WTC11 (cell line): ENCODE results near the gene NEAT1. TPM values are rescaled to one million over a fixed set of nuclear protein-coding genes. Genes with fewer than 3 reads are reported as not detected.

Source experiments
- ATAC-seq: fragments of 200-7000 bp; cut with Tn5 transposase; 2 replicates; pipeline ENCODE4 v1.10.0; 2021; ENCODE audit warnings: mild to moderate bottlenecking, moderate library complexity
- CTCF ChIA-PET: fragments of 300-600 bp; sonication (Branson Sonifier 250); formaldehyde crosslinking; loops from one replicate; lab custom pipeline; 2021; ENCODE audit warnings: antibody characterized with exemption; lab: Charles Lee
- POLR2A ChIA-PET: fragments of 350-600 bp; sonication (Branson Sonifier 250); formaldehyde crosslinking; loops from one replicate; lab custom pipeline; 2021; ENCODE audit warnings: antibody characterized with exemption; lab: Charles Lee
- DNase-seq: peaks from one replicate; pipeline ENCODE4 v3.0.0; 2021; ENCODE audit warnings: low spot score
- H3K27ac Mint-ChIP-seq: 2 replicates; pipeline ENCODE4 v1.8.0; 2021; ENCODE audit warnings: mixed read lengths
- H3K27me3 Mint-ChIP-seq: 2 replicates; pipeline ENCODE4 v1.8.0; 2021; ENCODE audit warnings: low read depth, mild to moderate bottlenecking, moderate library complexity, mixed read lengths
- H3K36me3 Mint-ChIP-seq: 2 replicates; pipeline ENCODE4 v1.8.0; 2021; ENCODE audit warnings: mixed read lengths
- H3K4me1 Mint-ChIP-seq: 2 replicates; pipeline ENCODE4 v1.8.0; 2022; ENCODE audit warnings: mixed read lengths
- H3K4me3 Mint-ChIP-seq: 2 replicates; pipeline ENCODE4 v1.8.0; 2021; ENCODE audit warnings: mild to moderate bottlenecking, moderate library complexity, mixed read lengths
- H3K9me3 Mint-ChIP-seq: 2 replicates; pipeline ENCODE4 v1.8.0; 2021; ENCODE audit warnings: mixed read lengths
- ARID4B ChIP-seq: sonication (generic); formaldehyde crosslinking; IDR thresholded peaks from 2 replicates; pipeline ENCODE4 v1.8.0; 2023; ENCODE audit warnings: missing genetic modification reagents, mild to moderate bottlenecking, borderline replicate concordance
- ATF6 ChIP-seq: sonication (generic); formaldehyde crosslinking; IDR thresholded peaks from 2 replicates; pipeline ENCODE4 v1.8.1; 2023; ENCODE audit warnings: mild to moderate bottlenecking, missing genetic modification reagents
- CBFB ChIP-seq: sonication (generic); formaldehyde crosslinking; IDR thresholded peaks from 2 replicates; pipeline ENCODE4 v1.8.1; 2022; ENCODE audit warnings: mild to moderate bottlenecking, low read depth, missing genetic modification reagents
- CREB1 ChIP-seq: sonication (generic); formaldehyde crosslinking; IDR thresholded peaks from 2 replicates; pipeline ENCODE4 v1.8.0; 2023; ENCODE audit warnings: mild to moderate bottlenecking, missing genetic modification reagents
- EMX1 ChIP-seq: fragments of 250-450 bp; sonication (Bioruptor Pico); IDR thresholded peaks from 2 replicates; pipeline ENCODE4 v1.8.0; 2021; ENCODE audit warnings: mild to moderate bottlenecking
- FOXK1 ChIP-seq: sonication (generic); formaldehyde crosslinking; IDR thresholded peaks from 2 replicates; pipeline ENCODE4 v1.8.0; 2022; ENCODE audit warnings: mild to moderate bottlenecking, moderate library complexity, missing genetic modification reagents
- FOXP1 ChIP-seq: sonication (generic); formaldehyde crosslinking; IDR thresholded peaks from 2 replicates; pipeline ENCODE4 v1.8.0; 2022; ENCODE audit warnings: missing genetic modification reagents, mild to moderate bottlenecking, moderate library complexity, borderline replicate concordance
- HMGA2 ChIP-seq: fragments of 250-450 bp; sonication (Bioruptor Pico); IDR thresholded peaks from 2 replicates; pipeline ENCODE4 v1.4.0; 2021; ENCODE audit warnings: mild to moderate bottlenecking, moderate library complexity
- MYBL2 ChIP-seq: sonication (generic); formaldehyde crosslinking; IDR thresholded peaks from 2 replicates; pipeline ENCODE4 v1.8.1; 2023; ENCODE audit warnings: mild to moderate bottlenecking, moderate library complexity, missing genetic modification reagents
- NR1H2 ChIP-seq: sonication (generic); formaldehyde crosslinking; IDR thresholded peaks from 2 replicates; pipeline ENCODE4 v1.9.0; 2021; ENCODE audit warnings: mild to moderate bottlenecking, moderate library complexity, missing genetic modification reagents
- NR3C1 ChIP-seq: sonication (generic); formaldehyde crosslinking; conservative IDR thresholded peaks from 2 replicates; pipeline ENCODE4 v1.8.1; 2023; ENCODE audit warnings: low read depth, mild to moderate bottlenecking, missing genetic modification reagents
- OVOL2 ChIP-seq: fragments of 250-450 bp; sonication (Bioruptor Pico); IDR thresholded peaks from 2 replicates; pipeline ENCODE4 v1.9.0; 2021; ENCODE audit warnings: mild to moderate bottlenecking, borderline replicate concordance
- PREB ChIP-seq: sonication (generic); formaldehyde crosslinking; IDR thresholded peaks from 2 replicates; pipeline ENCODE4 v1.8.1; 2022; ENCODE audit warnings: mild to moderate bottlenecking, missing genetic modification reagents, moderate library complexity, borderline replicate concordance
- RORB ChIP-seq: fragments of 250-450 bp; sonication (Bioruptor Pico); IDR thresholded peaks from 2 replicates; pipeline ENCODE4 v1.9.0; 2021; ENCODE audit warnings: mild to moderate bottlenecking
- SMAD3 ChIP-seq: sonication (generic); formaldehyde crosslinking; IDR thresholded peaks from 2 replicates; pipeline ENCODE4 v1.8.0; 2022; ENCODE audit warnings: missing genetic modification reagents, mild to moderate bottlenecking, borderline replicate concordance
- SMAD4 ChIP-seq: sonication (generic); formaldehyde crosslinking; IDR thresholded peaks from 2 replicates; pipeline ENCODE4 v1.8.0; 2022; ENCODE audit warnings: mild to moderate bottlenecking, missing genetic modification reagents
- ZBTB43 ChIP-seq: sonication (generic); formaldehyde crosslinking; IDR thresholded peaks from 2 replicates; pipeline ENCODE4 v1.8.1; 2023; ENCODE audit warnings: mild to moderate bottlenecking, missing genetic modification reagents
- ZNF263 ChIP-seq: sonication (generic); formaldehyde crosslinking; IDR thresholded peaks from 2 replicates; pipeline ENCODE4 v1.8.1; 2022; ENCODE audit warnings: low read depth, mild to moderate bottlenecking, moderate library complexity, missing genetic modification reagents
- ZNF416 ChIP-seq: fragments of 250-450 bp; sonication (Bioruptor Pico); IDR thresholded peaks from 2 replicates; pipeline ENCODE4 v1.9.0; 2021; ENCODE audit warnings: mild to moderate bottlenecking, inconsistent platforms
- ZNF423 ChIP-seq: fragments of 250-450 bp; sonication (Bioruptor Pico); IDR thresholded peaks from 2 replicates; pipeline ENCODE4 v2.1.2; 2022; ENCODE audit warnings: mild to moderate bottlenecking, moderate library complexity
- ZNF532 ChIP-seq: fragments of 250-450 bp; sonication (Bioruptor Pico); IDR thresholded peaks from 2 replicates; pipeline ENCODE4 v1.9.0; 2021; ENCODE audit warnings: mild to moderate bottlenecking, borderline replicate concordance
- ZSCAN18 ChIP-seq: fragments of 250-450 bp; sonication (Bioruptor Pico); IDR thresholded peaks from 2 replicates; pipeline ENCODE4 v2.1.2; 2022; ENCODE audit warnings: mild to moderate bottlenecking, moderate library complexity
- total RNA-seq: library from RNA; stranded (reverse); gene quantifications from 3 replicates; pipeline ENCODE4 v1.2.3, GENCODE V29; 2021

NEAT1 gene
- total RNA-seq, 1 experiment from 2014 or later = 38.1 TPM

- TF ChIP-seq ARID4B (no peak), FOXP1 (CRISPR knock-in tag) (no peak), ZNF423 (CRISPR knock-in tag) (no peak), CREB1 (CRISPR knock-in tag) (no peak), FOXK1 (no peak), ZSCAN18 (CRISPR knock-in tag) (no peak), SMAD3 (CRISPR knock-in tag) (no peak), MYBL2 (no peak), EMX1 (CRISPR knock-in tag) (no peak), PREB (CRISPR knock-in tag) (no peak), NR1H2 (no peak), ZBTB43 (CRISPR knock-in tag) (no peak), SMAD4 (CRISPR knock-in tag) (no peak), RORB (no peak)
These were observed 11.6 kb downstream of the NEAT1 start (continued) for GRCh38 chr11:65434057-65434666.

GRCh38 chr11:65434667-65435410 lies 12.2 kb downstream of the NEAT1 start:
- DNase-seq = no peak
- ChIA-PET CTCF (interaction anchor here (0.6 kb wide), 1 partner anchor 21 kb away, joined by 3 read pairs; no protein-coding TSS in a partner anchor), POLR2A (no interaction called here)
- no peak overlapping the region for H3K4me3 Mint-ChIP-seq
- no peak for ATAC-seq
- H3K27ac Mint-ChIP-seq = no peak overlapping the region
- H3K9me3 Mint-ChIP-seq = no peaks in the 10 kb centered on the region
- H3K4me1 Mint-ChIP-seq = peaks cover 7% of the 10 kb centered on the region
- no peaks in the 10 kb centered on the region for H3K36me3 Mint-ChIP-seq
- H3K27me3 Mint-ChIP-seq = no peaks in the 10 kb centered on the region
- no peak for TF ChIP-seq NR3C1 (CRISPR knock-in tag)
- TF ChIP-seq ZNF416 (CRISPR knock-in tag) = no peak
- no peak for TF ChIP-seq HMGA2 (CRISPR knock-in tag)
- no peak for TF ChIP-seq ZNF263
- no peak for TF ChIP-seq ZNF532 (CRISPR knock-in tag)
- TF ChIP-seq ATF6 (CRISPR knock-in tag) = no peak
- TF ChIP-seq OVOL2 (CRISPR knock-in tag) = no peak
- TF ChIP-seq CBFB (CRISPR knock-in tag) = no peak
